Stimulated activated CD8-positive, alpha-beta memory T cell treated with anti-CD3 and anti-CD28 coated beads, Interleukin-12 subunit alpha, Interleukin-12 subunit beta, amount 100 ng/mL, for 4 hours (primary cell): ENCODE data around the gene SPDYE2.
"Not testable (repeated sequence)": the region's sequence is repeated elsewhere in the genome, so short reads cannot be mapped to it uniquely, and the experiment has no call there.

Experiments used
- DNase-seq: peaks from one replicate; pipeline ENCODE4 v3.0.0-alpha.2; 2020; ENCODE audit warnings: low read depth

Gene SPDYE2

GRCh38 chr7:102604431-102605145 is 53.6 kb downstream of the SPDYE2 start:
- DNase-seq = not testable (repeated sequence)

GRCh38 chr7:102606848-102607247 is 55.8 kb downstream of the SPDYE2 start:
- DNase-seq = not testable (repeated sequence)

GRCh38 chr7:102609734-102610133 is 58.7 kb downstream of the SPDYE2 start:
- DNase-seq = not testable (repeated sequence)

- not testable (repeated sequence) for DNase-seq
These were observed 59.4 kb downstream of the SPDYE2 start for GRCh38 chr7:102610441-102610840.

- not testable (repeated sequence) for DNase-seq
These were observed 60.1 kb downstream of the SPDYE2 start for GRCh38 chr7:102611013-102611674.

GRCh38 chr7:102611675-102612325 is 60.8 kb downstream of the SPDYE2 start:
- not testable (repeated sequence) for DNase-seq
